Activated naive CD4-positive, alpha-beta T cell treated with anti-CD3 and anti-CD28 coated beads, Interleukin-2, amount 50 U/mL, for 24 hours (primary cell): ENCODE measurements around the gene SCYL1.
A peak's percentile ranks its signal among the peaks of the same experiment; 100 is the strongest.

ENCODE experiments used
- H3K27ac Mint-ChIP-seq: one replicate; pipeline ENCODE4 v1.8.0; 2021; ENCODE audit warnings: mild to moderate bottlenecking, mixed read lengths
- H3K27me3 Mint-ChIP-seq: one replicate; pipeline ENCODE4 v1.8.0; 2021; ENCODE audit warnings: mixed read lengths
- H3K36me3 Mint-ChIP-seq: one replicate; pipeline ENCODE4 v1.8.0; 2021; ENCODE audit warnings: mixed read lengths
- H3K4me1 Mint-ChIP-seq: one replicate; pipeline ENCODE4 v1.8.0; 2021; ENCODE audit warnings: mixed read lengths
- H3K4me3 Mint-ChIP-seq: one replicate; pipeline ENCODE4 v1.8.0; 2021; ENCODE audit warnings: mild to moderate bottlenecking, mixed read lengths
- H3K9me3 Mint-ChIP-seq: one replicate; pipeline ENCODE4 v1.8.0; 2021; ENCODE audit warnings: mixed read lengths

SCYL1 gene

DNA sequence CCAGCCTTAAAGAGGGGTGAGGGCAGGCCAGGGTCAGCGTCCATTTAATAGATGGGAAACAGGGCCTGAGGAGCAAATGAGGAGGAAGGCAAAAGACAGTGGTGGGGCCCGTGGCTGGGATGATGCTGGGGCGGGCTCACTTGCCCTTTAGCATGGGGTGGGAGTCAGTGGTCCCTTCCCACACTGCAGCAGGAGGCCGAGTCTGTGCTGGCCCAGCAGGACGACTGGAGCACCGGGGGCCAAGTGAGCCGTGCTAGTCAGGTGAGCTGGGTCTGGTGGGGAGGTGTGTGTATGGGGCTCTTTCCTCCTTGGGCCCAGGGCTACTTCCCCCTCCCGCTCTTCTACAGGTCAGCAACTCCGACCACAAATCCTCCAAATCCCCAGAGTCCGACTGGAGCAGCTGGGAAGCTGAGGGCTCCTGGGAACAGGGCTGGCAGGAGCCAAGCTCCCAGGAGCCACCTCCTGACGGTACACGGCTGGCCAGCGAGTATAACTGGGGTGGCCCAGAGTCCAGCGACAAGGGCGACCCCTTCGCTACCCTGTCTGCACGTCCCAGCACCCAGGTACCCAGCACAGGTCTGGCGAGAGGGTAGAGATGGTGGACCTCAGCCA lies 12.8 kb downstream of the SCYL1 start:
- Mint-ChIP-seq H3K36me3 (no peaks in the 10 kb centered on the region), H3K4me3 (no peak overlapping the region), H3K27me3 (no peaks in the 10 kb centered on the region), H3K9me3 (no peaks in the 10 kb centered on the region), H3K27ac (no peak overlapping the region), H3K4me1 (peaks cover 8% of the 10 kb centered on the region)

DNA sequence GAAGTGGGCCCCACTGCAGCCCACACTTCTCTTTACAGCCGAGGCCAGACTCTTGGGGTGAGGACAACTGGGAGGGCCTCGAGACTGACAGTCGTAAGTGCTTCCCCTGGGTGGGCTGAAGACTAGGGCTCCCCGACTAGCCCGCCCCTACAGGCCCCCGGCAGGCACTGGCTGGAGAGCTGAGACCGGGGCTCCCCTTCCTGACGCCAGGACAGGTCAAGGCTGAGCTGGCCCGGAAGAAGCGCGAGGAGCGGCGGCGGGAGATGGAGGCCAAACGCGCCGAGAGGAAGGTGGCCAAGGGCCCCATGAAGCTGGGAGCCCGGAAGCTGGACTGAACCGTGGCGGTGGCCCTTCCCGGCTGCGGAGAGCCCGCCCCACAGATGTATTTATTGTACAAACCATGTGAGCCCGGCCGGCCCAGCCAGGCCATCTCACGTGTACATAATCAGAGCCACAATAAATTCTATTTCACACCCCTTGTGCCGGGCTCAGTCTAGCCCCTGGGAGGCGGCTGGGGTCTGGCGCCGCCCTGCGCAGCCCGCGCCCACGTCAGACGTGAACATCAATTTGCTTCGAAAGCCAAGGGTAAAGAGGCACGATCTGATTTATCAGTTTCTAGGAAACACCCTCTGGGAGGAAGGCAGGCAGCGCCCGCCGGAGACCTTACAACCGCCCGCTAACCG lies 13.5 kb downstream of the SCYL1 start:
- Mint-ChIP-seq H3K9me3 (no peaks in the 10 kb centered on the region), H3K27me3 (no peaks in the 10 kb centered on the region), H3K4me3 (peak overlapping the region; percentile 23), H3K27ac (no peak overlapping the region), H3K4me1 (peaks cover 8% of the 10 kb centered on the region), H3K36me3 (no peaks in the 10 kb centered on the region)

DNA sequence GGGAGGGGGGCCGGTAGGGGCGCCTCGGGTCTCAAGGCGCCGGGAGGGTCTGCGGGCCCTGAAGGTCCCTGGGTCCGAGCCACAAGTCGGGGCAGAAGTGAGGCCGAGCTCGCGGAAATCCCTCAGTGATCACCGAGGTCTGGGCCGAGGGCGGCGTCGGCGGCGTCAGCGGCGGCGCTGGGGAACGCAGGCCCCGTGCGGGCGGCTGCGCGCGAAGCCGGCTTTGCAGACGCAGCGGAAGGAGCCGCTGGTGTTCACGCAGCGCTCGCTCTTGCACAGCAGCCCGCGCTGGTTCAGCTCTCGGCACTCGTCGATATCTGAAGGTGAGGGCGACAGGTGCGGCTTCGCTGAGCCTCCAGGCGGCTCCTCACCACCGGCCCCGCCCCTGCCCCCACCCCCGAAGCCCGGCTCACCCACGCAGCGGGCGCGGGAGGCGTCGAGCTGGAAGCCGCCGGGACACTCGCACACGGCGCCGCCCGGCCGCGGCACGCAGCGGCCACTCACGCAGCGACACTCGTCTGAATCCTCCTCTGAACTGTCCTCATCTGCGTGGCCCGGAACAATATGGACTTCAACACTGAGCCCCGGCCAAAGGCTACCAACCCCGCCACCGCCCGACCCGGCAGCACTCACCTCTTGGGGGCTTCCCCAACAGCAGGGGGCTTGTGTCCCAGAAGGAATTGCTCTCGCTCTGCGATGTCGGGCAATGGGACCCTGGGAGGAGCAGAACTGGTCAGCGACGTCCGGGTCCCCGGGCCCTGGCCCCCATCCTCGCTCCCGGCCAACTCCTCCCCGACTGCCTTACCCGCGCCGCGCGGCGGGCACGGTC lies 14.2 kb downstream of the SCYL1 start:
- no peaks in the 10 kb centered on the region for H3K36me3 Mint-ChIP-seq
- no peaks in the 10 kb centered on the region for H3K9me3 Mint-ChIP-seq
- H3K27me3 Mint-ChIP-seq, result no peaks in the 10 kb centered on the region
- H3K4me1 Mint-ChIP-seq, result peaks cover 13% of the 10 kb centered on the region
- H3K4me3 Mint-ChIP-seq, result no peak overlapping the region
- no peak overlapping the region for H3K27ac Mint-ChIP-seq

DNA sequence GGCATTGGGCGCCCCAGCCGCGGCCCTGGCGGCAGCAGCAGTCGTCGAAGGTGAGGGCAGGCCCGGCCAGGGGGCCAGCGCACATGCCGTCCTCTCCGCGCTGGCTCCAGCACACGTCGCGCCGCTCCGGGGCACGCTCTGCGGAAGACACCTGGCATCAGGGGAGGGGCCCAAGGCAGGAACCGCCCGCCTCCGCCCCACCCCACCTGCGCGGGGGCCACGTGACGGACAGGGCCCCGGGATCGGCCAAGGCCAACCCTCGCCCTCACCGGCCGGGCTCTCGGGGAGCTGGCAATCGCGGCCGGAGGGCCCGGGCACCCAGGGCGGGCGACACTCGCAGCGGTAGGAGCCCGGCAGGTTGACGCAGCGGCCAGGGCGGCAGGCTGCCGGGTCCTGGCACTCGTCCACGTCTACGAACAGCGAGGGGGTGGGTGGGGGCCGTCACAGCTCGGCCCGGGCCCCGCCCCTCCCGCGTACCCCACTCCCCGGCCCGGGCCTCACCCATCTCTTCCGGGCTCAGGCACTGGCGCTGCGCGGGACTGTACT lies 14.9 kb downstream of the SCYL1 start:
- H3K27me3 Mint-ChIP-seq, result no peaks in the 10 kb centered on the region
- peak overlapping the region; percentile 89 for H3K4me3 Mint-ChIP-seq
- no peaks in the 10 kb centered on the region for H3K36me3 Mint-ChIP-seq
- peaks cover 19% of the 10 kb centered on the region for H3K4me1 Mint-ChIP-seq
- H3K27ac Mint-ChIP-seq, result no peak overlapping the region
- H3K9me3 Mint-ChIP-seq, result no peaks in the 10 kb centered on the region

DNA sequence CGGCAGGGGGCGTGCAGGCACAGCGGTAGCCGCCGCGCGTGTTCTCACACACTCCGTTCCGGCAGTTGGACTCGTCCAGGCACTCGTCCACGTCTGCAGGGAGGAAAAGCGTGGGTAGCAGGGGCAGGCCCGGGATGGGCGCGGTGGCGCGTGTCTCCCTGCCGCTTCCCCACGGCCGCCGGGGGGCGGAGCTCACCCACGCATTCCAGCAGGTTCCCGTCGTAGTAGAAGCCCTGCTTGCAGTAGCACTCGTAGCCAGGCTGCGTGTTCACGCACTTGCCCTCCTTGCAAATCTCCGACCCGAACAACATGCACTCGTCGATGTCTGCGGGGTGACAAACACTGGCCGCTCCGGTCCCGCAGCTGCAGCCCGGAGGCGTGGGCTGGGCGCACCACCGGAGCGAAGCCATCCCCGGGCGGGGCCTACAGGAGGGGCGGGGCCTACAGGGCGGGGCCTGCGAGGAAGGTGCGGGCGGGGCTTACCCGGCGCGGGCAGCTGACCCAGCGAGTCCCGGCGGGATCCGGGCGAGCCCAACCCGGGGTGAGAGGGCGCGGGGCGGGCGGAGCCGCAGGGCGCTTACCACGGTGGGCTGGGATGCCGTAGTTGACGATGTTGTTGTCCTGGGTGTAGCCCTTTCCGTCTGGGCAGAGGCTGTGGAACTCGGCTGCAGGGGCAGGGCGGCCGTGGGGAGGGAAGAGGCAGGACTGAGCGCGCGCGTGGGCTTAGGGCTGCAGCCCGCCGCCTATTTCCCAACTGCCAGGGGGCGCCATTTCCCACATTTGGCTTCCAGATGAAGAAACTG lies 15.6 kb downstream of the SCYL1 start:
- Mint-ChIP-seq H3K27me3 (no peaks in the 10 kb centered on the region), H3K27ac (peak overlapping the region; percentile 87), H3K4me3 (peak overlapping the region; percentile 89), H3K36me3 (no peaks in the 10 kb centered on the region), H3K4me1 (peaks cover 26% of the 10 kb centered on the region), H3K9me3 (no peaks in the 10 kb centered on the region)

DNA sequence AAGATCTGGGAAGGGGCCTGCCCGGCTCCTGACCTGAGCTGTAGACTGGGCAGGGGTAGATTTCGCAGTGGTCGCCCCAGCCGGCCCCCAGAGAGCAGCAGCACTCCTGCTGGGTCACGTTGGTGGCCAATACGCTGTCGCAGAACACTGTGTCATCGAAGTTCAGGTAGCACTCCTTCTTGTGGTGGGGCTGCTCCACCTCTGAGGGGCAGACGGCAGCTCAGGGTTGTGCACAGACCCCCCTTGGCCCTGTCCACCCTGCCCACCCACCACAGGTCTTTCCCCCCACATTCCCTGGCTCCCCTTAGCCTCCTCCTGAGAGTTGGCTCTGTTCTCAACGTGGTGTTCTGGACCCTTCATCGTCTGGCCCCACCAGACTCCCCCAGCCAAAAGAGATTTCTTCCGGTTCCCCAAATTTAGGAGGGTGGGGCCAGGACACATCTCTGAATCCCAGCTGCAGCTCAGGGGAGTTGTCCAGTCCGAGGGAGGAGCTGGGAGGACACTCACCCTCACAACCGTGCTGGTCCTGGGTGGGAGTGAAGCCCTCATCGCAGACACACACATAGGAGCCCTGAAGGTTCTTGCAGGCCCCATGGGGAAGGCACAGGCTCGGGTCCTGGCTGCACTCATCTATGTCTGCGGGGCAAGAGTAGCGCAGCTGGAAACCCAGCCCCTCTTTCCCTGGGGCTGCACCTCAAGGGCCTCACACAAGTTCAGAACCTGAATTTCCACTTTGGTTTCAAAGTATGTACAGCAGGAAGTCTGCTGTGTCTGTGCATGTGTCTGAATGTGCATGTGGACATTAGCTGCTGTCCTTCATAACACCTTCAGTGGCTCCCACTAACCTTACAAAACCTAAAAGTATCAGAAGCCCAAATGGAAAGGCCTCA lies 16.5 kb downstream of the SCYL1 start:
- Mint-ChIP-seq H3K4me1 (peaks cover 34% of the 10 kb centered on the region), H3K27me3 (no peaks in the 10 kb centered on the region), H3K4me3 (peak overlapping the region; percentile 89), H3K36me3 (no peaks in the 10 kb centered on the region), H3K27ac (no peak overlapping the region), H3K9me3 (no peaks in the 10 kb centered on the region)

DNA sequence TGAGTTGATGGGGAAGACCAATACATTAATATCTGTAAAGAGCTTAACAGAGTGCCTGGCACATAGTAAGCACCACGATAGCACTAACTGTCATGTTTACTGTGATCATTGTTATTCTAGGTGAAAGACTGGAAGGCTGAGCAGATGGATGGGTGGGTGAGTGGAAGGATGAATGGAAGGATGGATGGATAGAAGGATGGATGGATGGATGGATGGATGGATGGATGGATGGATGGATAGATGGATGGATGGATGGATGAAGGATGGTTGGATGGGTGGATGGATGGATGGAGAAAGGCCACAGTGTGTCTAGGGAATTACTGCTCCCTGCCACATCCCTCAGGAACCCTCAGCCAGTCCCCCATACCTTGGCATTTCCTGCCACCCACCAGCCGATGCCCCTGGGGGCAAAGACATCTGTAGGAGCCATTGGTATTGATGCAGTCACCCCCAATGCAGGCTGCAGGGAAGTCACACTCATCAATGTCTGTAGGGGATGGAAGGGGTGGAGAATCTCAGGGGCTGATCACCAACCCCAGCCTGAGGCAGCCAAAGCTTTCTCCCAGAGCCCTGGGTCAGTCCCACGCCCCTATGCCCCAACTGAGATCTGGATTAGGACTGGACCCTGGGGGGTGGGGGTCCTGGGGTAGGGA lies 18.0 kb downstream of the SCYL1 start:
- H3K27me3 Mint-ChIP-seq, result no peaks in the 10 kb centered on the region
- no peak overlapping the region for H3K4me3 Mint-ChIP-seq
- peaks cover 44% of the 10 kb centered on the region for H3K4me1 Mint-ChIP-seq
- H3K27ac Mint-ChIP-seq, result no peak overlapping the region
- H3K36me3 Mint-ChIP-seq, result no peaks in the 10 kb centered on the region
- no peaks in the 10 kb centered on the region for H3K9me3 Mint-ChIP-seq

DNA sequence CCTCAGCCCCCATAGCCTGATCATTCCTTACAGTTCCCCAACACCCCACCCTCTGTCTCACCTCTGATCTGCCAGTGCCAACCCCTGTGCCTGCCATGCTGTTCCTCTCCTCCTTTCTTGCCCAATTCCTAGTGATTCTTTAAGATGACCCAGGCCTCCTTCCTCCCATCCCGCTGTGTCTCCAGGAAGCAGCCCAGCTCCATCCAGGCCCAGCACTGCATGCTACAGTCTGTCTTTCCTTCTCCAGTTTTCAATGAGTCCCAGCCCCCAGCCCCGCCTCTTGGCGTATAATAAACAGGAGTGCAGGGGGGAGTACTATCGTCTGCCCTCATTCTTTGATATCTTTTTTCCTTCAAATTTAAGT lies 21.0 kb downstream of the SCYL1 start:
- no peaks in the 10 kb centered on the region for H3K27me3 Mint-ChIP-seq
- H3K27ac Mint-ChIP-seq, result peak overlapping the region; percentile 85
- peaks cover 1% of the 10 kb centered on the region for H3K36me3 Mint-ChIP-seq
- no peaks in the 10 kb centered on the region for H3K9me3 Mint-ChIP-seq
- H3K4me3 Mint-ChIP-seq, result peak overlapping the region; percentile 68
- peaks cover 63% of the 10 kb centered on the region for H3K4me1 Mint-ChIP-seq

DNA sequence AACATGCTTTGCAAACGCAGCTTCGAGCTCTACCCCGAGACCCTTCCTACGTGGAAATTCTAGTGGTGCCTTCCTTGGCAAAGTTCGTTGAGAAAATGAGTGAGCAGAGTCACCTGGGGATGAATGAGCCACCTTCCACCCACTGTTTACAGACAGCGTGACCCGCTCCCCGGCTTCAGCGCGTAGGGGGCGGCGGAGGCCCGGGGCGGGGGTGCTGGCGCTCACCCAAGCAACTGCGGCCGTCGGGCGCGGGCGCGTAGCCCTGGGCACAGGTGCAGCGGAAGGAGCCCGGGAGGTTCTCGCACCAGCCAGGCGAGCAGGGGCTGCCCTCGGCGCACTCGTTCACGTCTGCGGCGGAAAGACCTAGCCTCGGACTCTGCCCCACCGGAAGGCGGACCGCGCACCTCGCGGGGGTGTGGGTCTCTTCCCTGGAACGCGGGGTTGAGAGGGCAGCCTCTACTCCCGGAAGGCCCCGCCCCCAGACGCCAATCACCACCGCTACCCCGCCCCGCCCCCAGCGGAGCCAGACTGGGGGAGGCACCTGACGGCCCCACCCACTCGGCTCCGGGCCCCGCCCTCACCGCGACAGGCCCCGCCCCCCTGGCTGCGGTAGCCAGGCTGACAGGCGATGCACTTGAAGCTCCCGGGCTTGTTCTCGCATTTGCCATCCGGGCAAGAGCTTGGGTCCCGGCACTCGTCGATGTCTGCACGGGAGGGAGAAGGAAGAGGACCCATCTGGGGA lies 21.5 kb downstream of the SCYL1 start:
- H3K27ac Mint-ChIP-seq, result peak overlapping the region; percentile 85
- no peaks in the 10 kb centered on the region for H3K9me3 Mint-ChIP-seq
- peak overlapping the region; percentile 76 for H3K4me3 Mint-ChIP-seq
- H3K36me3 Mint-ChIP-seq, result peaks cover 1% of the 10 kb centered on the region
- peaks cover 63% of the 10 kb centered on the region for H3K4me1 Mint-ChIP-seq
- H3K27me3 Mint-ChIP-seq, result no peaks in the 10 kb centered on the region

DNA sequence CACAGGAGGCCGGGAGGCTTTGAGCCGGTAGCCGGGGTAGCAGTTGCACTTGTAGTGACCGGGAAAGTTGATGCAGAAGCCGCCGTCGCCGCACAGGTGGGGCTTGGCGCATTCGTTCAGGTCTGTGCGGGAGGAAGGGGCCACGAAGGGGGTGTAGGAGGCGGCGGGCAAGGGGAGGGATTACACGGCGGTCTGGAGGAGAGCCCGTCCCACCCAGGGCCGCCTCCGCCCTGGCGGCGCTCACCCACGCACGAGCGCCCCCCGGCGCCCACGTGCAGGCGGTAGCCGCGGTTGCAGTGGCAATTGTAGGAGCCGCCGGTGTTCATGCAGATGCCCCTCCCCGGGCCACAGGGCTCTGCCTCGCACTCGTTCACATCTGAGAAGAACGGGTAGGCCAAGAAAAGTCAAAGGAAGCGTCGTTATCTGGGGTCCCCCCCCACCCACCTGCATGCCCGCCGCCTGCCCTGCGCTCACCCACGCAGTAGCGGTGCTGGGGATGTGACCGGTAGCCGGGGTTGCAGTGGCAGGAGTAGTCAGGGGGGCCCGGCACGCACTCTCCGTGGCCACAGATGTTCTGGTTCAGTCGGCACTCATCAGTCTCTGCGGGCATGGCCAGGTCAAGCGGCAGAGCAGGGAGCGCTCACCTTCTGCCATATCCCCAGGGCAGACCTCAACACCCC lies 22.7 kb downstream of the SCYL1 start:
- H3K4me1 Mint-ChIP-seq, result peaks cover 69% of the 10 kb centered on the region
- H3K27ac Mint-ChIP-seq, result no peak overlapping the region
- peak overlapping the region; percentile 55 for H3K4me3 Mint-ChIP-seq
- H3K27me3 Mint-ChIP-seq, result no peaks in the 10 kb centered on the region
- H3K9me3 Mint-ChIP-seq, result no peaks in the 10 kb centered on the region
- H3K36me3 Mint-ChIP-seq, result peaks cover 3% of the 10 kb centered on the region

DNA sequence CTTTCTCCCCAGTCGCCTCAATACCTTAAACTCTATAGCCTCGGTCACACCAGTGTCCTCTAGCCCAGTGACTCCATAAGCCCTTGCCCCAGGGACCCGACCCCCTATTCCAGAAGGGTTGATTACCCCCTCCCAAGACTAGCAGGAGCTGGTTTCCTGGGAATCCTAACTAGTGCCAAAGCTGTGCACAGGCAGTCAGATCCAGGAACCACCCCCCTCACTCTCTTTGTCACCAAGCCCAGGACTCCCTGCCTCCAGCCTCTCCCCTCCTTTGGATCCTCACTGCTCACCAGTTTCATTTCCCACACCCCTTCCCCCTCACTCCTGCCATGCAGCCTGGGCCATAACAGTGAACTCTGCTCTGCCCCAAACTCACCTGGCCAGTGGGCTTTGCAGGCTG lies 23.5 kb downstream of the SCYL1 start:
- Mint-ChIP-seq H3K4me1 (peaks cover 74% of the 10 kb centered on the region), H3K27ac (no peak overlapping the region), H3K36me3 (peaks cover 3% of the 10 kb centered on the region), H3K9me3 (no peaks in the 10 kb centered on the region), H3K27me3 (no peaks in the 10 kb centered on the region), H3K4me3 (peak overlapping the region; percentile 55)

DNA sequence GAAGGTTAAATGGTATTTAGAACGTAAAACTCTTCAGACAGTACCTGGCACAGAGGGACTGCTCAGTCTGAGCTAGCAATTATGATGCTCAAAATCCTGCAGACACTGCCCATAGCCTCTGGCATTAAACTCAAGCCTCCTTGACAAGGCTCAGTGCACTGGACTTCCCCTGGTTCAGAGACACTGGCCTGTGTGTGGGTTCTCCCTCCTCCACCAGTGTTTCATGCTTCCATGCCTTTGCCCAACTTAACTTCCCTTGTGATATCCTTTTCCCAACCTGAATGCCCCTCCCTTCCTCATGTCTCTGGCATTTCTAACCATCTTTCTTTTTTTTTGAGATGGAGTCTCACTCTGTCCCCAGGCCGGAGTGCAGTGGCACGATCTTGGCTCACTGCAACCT lies 24.2 kb downstream of the SCYL1 start:
- H3K9me3 Mint-ChIP-seq, result no peaks in the 10 kb centered on the region
- H3K27ac Mint-ChIP-seq, result peak overlapping the region; percentile 92
- peaks cover 3% of the 10 kb centered on the region for H3K36me3 Mint-ChIP-seq
- H3K4me3 Mint-ChIP-seq, result no peak overlapping the region
- H3K27me3 Mint-ChIP-seq, result no peaks in the 10 kb centered on the region
- peaks cover 70% of the 10 kb centered on the region for H3K4me1 Mint-ChIP-seq
